Hematopoietic multipotent progenitor cell treated with erythropoietin and hydrocortisone succinate and interleukin-3 and kit ligand, for 17 days (in vitro differentiated cells): ENCODE results near the gene RPTN.

ENCODE experiments used
- DNase-seq: peaks from one replicate; pipeline ENCODE4 v3.0.0-alpha.2; 2015; ENCODE audit warnings: low spot score

Gene RPTN

GRCh38 chr1:152159144-152159543, at the start of gene RPTN:
TSS of gene RPTN (minus strand) at chr1:152159228. CDS start at chr1:152157889, 1,339 bp downstream.
- no peak for DNase-seq

- DNase-seq, result no peak
Measured at GRCh38 chr1:152198982-152199381, 40.0 kb upstream of the RPTN start.

DNA sequence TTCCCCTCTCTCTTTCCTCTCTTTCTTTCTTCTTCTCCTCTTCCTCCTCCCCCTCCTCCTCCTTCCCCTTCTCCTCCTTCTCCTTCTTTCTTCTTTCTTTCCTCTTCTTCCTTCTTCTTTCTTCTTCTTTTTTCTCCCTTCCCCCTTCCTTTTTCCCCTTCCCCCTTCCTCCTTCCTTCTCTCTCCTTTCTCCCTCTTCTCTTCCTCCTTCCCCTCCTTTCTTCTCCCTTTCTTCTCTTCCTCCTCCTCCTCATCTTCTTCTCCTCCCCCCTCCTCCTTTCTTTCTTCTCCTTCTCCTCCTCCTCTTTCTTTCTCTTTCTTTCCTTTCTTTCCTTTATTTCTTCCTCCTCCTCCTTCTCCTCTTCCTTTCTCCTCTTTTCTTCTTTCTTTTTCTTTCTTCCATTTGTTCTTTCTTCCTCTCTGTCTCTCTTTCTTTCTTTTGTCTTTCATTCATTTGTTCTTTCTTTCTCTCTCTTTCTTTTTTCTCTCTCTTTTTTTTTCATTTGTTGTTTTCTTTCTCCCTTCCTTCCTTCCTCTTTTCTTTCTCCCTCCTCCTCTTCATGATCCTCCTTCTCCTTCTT, 38.4 kb upstream of the RPTN start:
- no peak for DNase-seq

GRCh38 chr1:152191711-152192110, 32.7 kb upstream of the RPTN start:
- DNase-seq, result no peak

- DNase-seq, result no peak
Measured at GRCh38 chr1:152191260-152191659, 32.2 kb upstream of the RPTN start.

- no peak for DNase-seq
Measured at GRCh38 chr1:152190589-152190988, 31.6 kb upstream of the RPTN start.

DNA sequence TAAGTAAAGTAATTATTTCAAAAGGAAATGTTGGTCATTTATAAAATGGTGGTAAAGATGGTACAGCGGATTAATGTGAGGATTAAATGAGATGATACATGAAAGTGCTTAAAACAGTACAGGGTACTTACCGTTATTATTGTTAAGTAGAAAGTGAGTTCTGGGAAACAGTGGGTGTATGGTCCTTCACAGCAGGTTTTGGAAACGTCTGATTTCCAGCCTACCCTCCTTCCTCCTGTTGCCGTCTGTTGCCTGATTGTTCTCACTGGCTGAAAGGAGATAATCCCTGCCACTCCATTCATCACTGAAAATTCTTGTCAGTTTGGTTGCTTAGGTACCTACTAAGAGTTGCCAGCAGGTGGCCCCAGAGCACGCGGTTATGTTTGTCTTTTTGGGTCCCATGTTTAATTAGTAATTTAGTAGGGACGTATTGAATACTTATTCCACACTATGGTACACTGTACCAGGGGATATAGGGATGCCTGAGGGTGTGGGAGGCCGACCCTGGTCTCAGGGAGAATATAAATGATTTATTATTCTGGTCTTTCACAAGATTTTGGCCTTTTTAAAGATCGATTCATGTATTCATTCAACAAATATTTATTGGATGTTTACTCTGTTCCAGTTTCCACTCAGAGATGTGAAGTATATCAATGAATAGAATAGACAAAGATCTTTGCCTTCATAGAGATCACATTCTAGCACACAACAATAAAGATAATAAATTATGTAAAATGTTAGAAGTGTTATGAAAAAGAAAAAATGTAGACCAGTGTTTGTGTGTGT, 30.8 kb upstream of the RPTN start:
- peak; percentile 29 for DNase-seq

DNA sequence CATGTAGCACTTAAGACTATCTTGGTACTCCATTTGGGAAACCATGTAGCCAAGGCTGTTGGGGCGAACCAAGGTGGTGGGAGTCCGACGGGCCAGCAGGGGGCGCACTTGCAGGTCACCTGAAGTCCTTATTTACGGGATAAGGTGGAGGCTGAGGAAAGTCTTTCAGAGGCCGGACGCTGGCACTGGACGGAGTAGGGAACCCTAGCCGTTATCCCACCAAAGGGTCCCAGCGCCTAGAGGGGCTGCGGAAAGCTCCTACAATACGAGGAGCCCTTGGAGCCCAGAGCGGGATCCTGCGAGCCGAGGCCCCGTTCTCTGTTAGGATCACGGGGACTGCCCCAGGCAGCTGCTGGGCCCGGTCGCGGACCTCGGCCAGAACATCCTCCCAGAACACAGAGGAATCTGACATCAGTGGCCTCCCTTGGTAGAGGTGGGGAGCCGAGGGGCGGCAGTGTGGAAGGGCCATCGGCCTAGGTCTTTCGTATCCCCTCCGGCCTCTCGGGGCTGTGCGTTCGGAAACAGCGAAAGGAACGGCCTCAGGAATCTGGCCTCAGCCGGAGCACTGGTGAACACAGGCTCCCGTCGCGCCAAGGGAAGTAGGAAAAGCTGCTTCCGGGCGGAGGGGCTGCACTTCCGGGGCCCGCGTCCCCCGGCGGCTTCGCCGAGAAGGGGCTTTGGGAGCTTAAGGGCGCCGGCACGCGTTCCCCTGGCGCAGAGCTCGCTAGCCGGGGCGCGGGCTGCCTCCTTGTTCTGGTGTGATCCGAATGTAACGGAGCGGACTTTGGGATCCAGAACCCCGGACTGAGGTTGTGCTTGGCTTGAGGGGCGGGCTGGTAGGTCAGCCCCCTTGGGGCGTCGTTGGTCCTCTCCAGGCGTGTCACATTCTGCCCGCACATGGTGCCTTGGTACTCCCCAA, 29.9 kb upstream of the RPTN start:
- DNase-seq, result peak; percentile 70

DNA sequence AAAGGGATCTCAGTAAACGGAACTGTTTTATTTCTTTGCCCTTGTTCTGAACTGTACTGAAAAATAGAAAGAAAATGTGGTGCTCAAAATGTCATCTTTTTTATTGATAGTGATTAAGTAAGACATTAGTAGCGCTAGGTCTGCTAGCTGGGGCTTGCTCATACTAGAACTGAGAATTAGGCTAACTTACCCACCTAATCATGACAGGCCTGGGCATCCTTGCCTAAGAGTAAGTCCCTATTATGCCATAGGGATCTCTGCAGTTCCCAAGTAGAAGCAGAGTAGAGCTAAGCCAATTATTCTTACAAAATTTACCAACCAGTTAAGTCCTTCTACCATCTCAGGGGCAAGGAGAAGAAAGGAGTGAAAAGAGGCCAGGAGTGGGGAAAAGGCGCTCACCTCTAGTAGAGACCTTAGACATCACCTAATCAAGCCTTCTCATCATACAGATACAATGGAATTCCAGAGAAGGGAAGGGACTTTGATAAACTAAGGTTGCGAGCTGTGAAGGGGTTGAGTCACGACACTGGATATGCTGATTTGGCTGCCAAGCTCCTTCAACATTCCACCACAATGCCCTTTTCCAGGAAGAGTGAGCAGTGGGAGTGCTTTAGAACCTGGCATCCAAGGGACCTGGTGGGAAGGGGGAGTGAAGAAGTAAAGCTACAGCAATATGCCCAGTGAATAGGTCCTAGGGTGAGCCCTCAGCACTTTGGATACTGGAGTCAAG, 27.7 kb upstream of the RPTN start:
- DNase-seq, result no peak

DNA sequence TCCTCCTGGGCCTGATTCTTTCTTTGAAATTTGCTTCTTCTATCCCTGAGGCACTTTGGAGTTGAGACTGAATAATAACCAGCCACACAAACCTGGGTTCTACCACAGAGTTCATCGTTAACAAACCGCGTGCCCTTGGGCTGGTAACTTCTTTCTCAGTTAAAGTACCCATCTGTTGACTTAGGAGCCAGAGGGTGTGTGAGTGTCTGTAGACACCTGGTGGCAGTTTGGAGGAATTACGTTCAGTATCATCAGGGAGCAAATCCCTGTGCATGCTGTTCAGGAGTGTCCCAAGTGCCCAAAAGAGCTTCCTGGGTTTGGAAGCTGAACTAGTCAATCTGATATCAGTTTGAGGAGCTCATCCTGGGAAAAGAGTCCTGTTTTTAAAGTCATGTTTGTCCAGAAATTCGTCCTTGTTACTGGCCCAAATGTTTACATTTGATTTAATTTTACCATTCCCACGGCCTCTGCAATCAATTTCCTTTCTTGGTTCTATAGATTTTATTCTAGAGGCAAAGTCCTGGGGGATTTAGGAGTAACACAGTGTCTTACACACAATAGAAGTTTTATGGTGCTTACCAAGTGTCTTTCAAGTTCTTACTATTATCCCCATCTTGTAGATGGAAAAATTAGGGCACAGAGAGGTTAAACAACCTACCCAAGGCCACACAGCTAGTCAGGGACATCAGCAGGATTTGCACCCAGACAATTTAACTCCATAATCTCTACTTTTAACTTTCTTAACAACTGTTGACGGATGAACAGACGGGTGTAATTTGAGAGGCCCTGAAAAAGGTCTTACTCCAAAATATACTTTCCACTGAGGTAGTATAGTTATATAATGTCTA, 26.7 kb upstream of the RPTN start:
- peak; percentile 38 for DNase-seq

- no peak for DNase-seq
Measured at GRCh38 chr1:152182944-152183361, 23.9 kb upstream of the RPTN start.

DNA sequence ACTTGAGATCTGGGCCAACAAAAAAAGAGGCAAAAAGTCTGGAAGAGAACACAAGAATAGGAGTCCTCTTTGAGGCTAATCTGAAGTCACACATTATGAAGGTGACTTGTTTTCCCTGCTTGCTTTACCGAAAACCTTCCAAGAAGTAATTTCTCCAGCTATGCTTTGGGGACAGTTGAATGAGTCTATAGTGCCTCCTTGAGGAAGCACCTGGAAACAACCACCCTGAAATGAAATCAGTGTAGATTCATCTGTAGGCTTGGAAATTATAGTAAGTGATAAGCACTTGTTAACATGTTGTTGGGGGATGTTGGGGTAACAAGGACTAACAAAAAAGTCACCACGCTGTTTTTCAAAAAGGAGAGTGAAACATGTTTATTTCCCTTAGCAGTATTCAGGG, 23.4 kb upstream of the RPTN start:
- no peak for DNase-seq

- no peak for DNase-seq
Measured at GRCh38 chr1:152179566-152179965, 20.5 kb upstream of the RPTN start.

DNA sequence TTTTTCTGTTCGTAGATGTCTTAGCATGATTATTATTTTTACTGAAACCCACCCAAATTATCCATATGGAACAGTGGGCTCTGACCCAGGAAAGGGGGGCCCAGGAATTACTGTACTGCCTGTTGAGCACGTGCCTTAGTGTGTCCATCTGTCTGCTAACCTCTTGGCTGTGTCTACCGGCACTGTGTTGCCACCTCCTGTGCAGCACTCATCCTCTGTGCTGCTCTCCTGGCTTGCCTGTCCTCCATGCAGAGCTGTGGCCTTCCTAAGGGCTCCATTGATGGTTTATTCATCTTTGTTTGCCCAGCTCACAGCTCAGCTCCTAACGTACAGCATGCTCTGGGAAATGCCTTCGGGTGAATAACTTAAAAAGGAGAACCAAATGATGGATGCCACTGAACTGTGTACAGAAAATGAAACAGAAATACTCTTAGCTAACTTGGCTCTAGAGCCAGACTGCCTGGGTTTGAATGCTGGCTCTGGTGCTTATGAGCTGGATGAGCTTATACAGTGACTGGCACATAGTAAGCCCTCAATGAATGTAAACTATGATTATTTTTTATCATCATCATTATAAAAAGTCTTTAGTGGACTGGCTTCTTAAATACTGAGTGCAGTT, 11.4 kb upstream of the RPTN start:
- DNase-seq, result no peak

DNA sequence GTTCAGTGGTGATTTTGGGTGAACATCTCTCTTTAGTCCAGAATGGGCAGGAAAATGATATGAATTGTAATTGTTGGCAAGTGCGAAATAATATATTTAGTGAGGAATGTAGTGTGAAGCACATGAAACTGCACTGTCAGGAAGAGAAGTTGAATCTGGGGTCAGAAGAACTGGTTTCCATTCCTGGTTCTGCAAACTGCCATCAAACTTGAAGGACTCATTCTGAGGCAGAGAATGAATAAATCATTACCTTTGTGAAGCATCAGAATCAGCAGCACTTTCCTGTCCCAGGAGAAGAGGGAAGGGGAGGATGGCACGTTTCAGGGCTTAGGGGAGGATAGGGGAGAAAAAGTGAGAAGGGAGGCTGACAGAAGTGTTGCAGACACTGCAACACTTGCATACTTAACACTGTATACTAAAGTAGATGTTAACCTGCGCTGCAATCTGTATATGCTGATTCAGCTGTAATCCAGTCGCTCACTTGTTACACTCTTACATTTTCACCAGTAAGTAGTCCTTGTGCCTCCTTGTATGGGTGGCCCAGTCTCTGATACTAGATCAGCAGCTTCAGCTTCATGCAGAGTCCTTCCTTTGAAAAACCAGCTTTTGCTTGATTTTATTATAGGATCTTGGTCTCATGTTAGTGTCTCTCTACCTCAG, 10.5 kb upstream of the RPTN start:
- no peak for DNase-seq

DNA sequence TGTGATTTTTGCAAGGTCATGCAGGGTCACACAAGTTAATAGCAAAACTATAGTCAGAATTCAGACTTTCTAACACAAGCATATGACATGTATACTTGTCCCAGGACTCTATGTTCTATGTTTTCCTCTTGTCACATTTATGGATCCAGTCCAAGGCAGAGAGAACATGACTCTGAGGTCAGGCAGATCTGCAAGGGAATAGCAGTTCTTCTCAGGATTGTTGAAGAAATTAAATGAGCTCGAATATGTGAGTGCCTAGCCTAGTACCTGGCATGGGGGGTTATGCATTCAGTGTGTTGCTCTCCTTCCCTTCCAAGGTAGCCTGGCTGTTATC, 9.5 kb upstream of the RPTN start:
- no peak for DNase-seq

DNA sequence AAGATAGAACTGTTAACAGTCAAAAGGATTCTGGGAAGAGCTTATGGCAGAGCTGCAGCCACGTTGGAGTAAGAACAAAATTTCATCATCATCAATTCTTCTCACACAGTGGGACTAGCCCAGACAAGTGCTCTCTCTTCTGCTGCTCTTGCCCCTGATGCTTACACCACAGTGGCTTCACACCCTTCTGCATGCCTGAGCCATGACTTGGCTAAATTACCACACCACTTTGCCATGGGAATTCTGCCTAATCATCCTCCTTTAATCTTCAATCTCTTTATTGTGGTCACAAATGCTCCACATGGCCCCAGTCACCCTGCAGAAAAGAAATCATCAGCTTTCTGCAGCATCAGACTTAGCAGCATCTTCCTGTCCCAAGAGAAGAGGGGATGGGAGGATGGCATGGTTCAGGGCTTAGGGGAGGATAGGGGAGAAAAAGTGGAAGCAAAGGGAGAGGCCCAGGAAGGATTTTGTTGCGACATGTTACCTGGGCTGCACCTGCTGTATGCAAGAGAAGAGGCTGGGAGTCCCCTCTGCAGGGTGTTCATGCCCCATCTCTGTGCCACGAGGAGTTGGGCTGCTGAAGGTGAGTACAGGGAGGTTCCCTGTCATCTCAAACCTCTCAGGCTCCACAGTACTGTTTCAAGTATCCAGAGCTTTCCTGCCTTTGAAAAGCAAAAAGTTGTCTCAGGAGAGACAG, 9.0 kb upstream of the RPTN start:
- no peak for DNase-seq

DNA sequence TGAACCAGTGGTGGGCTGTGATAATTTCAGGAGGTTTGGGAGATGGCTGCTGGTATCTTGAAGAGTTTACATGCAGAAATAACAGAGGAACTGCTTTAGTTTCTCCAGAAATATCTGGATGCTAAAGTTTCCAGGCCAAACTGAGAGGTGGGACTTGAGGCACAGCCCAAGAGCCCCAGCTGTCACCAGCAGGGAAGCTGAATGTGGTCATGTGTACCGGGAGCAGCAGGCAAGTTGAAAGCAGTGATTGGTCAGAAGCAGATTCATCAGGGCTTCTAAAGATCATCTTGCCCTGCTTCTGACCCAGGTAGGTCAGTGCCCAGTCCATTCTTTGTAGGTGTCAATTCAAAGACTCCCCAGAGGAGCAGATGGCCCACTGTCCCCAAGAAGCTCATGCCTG, 7.9 kb upstream of the RPTN start:
- no peak for DNase-seq

GRCh38 chr1:152165286-152166077, 6.5 kb upstream of the RPTN start:
- DNase-seq, result no peak
